ENCODE results near the gene GPT2.

The GPT2 gene

GRCh38 chr16:46968063-46968435 is 83.9 kb downstream of the GPT2 start:
- DNase-seq (ENCODE audit: low read depth in 2 of 2) = no peak

GRCh38 chr16:46970089-46970488 is 85.9 kb downstream of the GPT2 start:
- DNase-seq (ENCODE audit: low read depth in 2 of 2) = no peak

GRCh38 chr16:46971271-46971670 is 87.1 kb downstream of the GPT2 start:
- DNase-seq (ENCODE audit: low read depth in 2 of 2) = no peak

GRCh38 chr16:46972429-46973206 is 88.5 kb downstream of the GPT2 start:
- DNase-seq (ENCODE audit: low read depth in 2 of 2) = no peak

- DNase-seq (ENCODE audit: low read depth in 2 of 2) = peak; percentile 86 to 88
Observed at GRCh38 chr16:46973207-46973995, 89.2 kb downstream of the GPT2 start, which contains the start of gene DNAJA2. Gene DNAJA2, minus strand, starts transcription at chr16:46973674. Its CDS starts 102 bp downstream, at chr16:46973572.

GRCh38 chr16:46973996-46974324 is 89.8 kb downstream of the GPT2 start:
- DNase-seq (ENCODE audit: low read depth in 2 of 2) = no peak

- no peak for DNase-seq (ENCODE audit: low read depth in 2 of 2)
Observed at GRCh38 chr16:46974352-46974751, 90.2 kb downstream of the GPT2 start.

- DNase-seq (ENCODE audit: low read depth in 2 of 2) = no peak
Observed at GRCh38 chr16:46975165-46975564, 91.0 kb downstream of the GPT2 start.

GRCh38 chr16:46975908-46976470 is 91.8 kb downstream of the GPT2 start:
- DNase-seq (ENCODE audit: low read depth in 2 of 2) = no peak

- DNase-seq (ENCODE audit: low read depth in 2 of 2) = no peak
Observed at GRCh38 chr16:46976550-46976949, 92.4 kb downstream of the GPT2 start.

Measured in stimulated activated CD8-positive, alpha-beta memory T cell treated with anti-CD3 and anti-CD28 coated beads, Interleukin-2, amount 100 ng/mL, for 1 hour (primary cell).